ENCODE results near the gene NBPF4.
"Not testable (repeated sequence)": the region's sequence is repeated elsewhere in the genome, so short reads cannot be mapped to it uniquely, and the experiment has no call there.

GRCh38 chr1:108235308-108235707 is 8.6 kb downstream of the NBPF4 start:
- TF ChIP-seq CTCF (IDR thresholded peaks at IDR 0.05); ZNF416 (CRISPR knock-in tag; IDR thresholded peaks at IDR 0.05); NR3C1 (CRISPR knock-in tag; conservative IDR thresholded peaks at IDR 0.05; ENCODE audit: low read depth); HMGXB4 (CRISPR knock-in tag; IDR thresholded peaks at IDR 0.05); STAT6 (CRISPR knock-in tag; conservative IDR thresholded peaks at IDR 0.05; ENCODE audit: low read depth); JUN (CRISPR knock-in tag; IDR thresholded peaks at IDR 0.05); TCF7 (CRISPR knock-in tag; IDR thresholded peaks at IDR 0.05; ENCODE audit: low read depth); ZNF232 (CRISPR knock-in tag; IDR thresholded peaks at IDR 0.05); ATF3 (CRISPR knock-in tag; conservative IDR thresholded peaks at IDR 0.05); ATF2 (CRISPR knock-in tag; IDR thresholded peaks at IDR 0.05; ENCODE audit: borderline replicate concordance, low read depth); PREB (CRISPR knock-in tag; IDR thresholded peaks at IDR 0.05; ENCODE audit: borderline replicate concordance); RELA (CRISPR knock-in tag; IDR thresholded peaks at IDR 0.05; ENCODE audit: borderline replicate concordance): not testable (repeated sequence)
